Measurements from ENCODE around the gene PNPLA3.

The PNPLA3 gene

DNA sequence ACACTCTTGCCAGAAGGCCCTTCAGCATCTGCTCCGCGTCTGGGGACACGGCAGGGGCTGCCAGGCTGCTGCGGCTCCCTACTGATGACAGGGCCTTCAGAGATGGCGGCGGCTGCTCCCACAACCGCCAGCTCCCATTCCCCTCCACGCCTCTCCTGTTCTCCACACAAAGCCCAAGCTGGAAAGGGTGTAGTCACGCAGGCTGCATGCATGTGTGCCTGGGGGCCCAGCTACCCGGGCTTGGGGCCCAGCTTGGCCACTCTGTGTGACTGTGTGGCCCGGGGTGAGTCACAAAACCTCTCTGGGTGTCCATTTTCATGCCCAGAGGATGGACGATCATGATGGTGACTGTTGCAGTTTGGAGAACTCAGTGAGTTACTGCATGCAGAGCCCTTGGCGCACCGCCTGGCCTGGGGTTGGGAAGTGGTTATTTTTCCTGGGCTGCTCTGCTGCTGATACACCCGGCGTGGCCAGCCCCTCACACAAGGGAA is 68.8 kb downstream of the PNPLA3 start:
- no peak for DNase-seq (ENCODE audit: low spot score in 2 of 2)
- Histone ChIP-seq H3K4me1 (peaks cover 9% of the 10 kb centered on the region; the same call in 1 of the 2 replicates), H3K36me3 (replicated peaks) (peaks cover 55% of the 10 kb centered on the region), H3K4me3 (no peak overlapping the region), H3K27me3 (ENCODE audit: low read depth) (no peaks in the 10 kb centered on the region), H3K9me3 (no peaks in the 10 kb centered on the region)
- in situ Hi-C loops (cut with MboI; ENCODE audit: low sequenced_read_pairs), result no loop called here

DNA sequence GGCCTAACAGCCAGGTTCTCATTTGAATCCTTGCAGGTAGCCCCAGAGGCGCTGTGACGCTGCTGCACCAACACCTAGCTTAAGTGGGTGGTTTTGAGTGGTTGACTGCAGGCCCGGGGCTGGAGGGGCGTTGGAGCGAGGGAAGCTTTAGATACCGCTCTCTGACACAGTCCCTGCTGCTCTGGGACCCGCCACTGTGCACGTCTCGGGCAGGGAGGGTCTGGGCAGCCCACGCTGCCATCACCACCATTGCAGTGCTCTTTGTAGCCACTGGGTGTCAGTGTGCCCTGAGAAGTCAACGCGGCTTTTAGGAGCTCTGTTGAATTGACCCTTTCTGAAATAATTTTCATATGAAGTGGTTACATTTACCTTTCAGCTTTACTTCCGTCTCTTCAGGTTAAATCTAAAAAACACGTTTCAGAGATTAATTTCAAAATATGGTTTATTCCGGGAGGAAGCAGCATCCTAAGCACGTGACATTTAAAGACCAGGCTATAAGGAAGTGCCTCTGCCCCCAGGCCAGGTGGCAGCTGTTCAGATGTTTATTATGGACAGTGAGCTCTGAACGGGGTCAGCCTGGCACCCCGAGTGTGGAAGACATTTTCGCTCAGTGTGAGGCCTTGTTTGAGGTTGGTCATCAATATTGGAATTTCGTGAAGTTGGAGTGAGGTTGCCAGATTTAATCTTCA is 69.6 kb downstream of the PNPLA3 start:
- Histone ChIP-seq H3K36me3 (replicated peaks) (peaks cover 55% of the 10 kb centered on the region), H3K27me3 (ENCODE audit: low read depth) (no peaks in the 10 kb centered on the region), H3K4me3 (no peak overlapping the region), H3K4me1 (0 out of 2 replicates have a peak, but pooled peaks cover under 1% of the 10 kb centered on the region), H3K9me3 (no peaks in the 10 kb centered on the region)
- in situ Hi-C loops (cut with MboI; ENCODE audit: low sequenced_read_pairs), result no loop called here
- peak; percentile 46 to 76 for DNase-seq (ENCODE audit: low spot score in 2 of 2)

DNA sequence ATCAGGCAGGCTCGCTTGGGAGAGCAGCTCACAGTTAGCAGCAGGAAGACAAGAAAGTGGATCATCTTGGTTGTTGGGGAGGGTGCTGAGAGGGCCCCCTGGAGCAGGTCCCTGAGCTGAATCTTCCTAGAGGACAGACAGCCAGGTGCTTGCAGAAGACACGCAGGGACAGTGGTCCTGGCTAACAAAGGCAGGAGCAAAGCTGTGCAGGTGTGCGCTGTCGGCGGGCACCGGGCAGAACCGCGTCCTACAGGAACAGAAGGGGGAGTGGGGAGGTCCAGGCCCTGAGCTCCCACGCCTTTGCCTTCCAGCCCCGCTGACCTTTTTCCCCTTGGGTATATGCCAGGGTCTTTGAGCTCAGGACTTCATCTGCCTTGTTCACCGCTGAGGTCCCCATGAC is 70.4 kb downstream of the PNPLA3 start:
- Histone ChIP-seq H3K4me1 (no peaks in the 10 kb centered on the region), H3K4me3 (no peak overlapping the region), H3K9me3 (no peaks in the 10 kb centered on the region), H3K36me3 (replicated peaks) (peaks cover 55% of the 10 kb centered on the region), H3K27me3 (ENCODE audit: low read depth) (no peaks in the 10 kb centered on the region)
- in situ Hi-C loops (cut with MboI; ENCODE audit: low sequenced_read_pairs), result no loop called here
- DNase-seq (ENCODE audit: low spot score in 2 of 2), result no peak

DNA sequence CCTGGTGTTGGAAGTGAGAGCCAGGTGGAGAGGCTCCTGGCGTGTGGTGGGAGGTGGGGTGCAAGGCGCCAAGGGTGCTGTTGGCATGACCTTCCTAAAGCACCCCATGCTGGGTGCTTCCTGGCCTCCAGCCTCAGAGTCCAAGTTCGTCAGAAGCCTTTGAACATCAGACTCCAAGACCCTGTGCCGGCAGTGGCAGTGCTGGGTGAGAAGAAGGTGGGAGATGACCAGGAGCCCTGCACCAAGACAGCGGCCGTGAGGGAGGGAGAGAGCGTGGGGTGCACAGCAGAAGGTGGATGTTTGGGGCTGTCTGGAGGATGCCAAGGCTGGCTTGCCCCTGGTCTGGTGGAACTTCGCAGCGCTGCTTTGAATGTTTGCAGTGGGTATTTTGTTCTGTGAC is 70.8 kb downstream of the PNPLA3 start:
- H3K9me3 ChIP-seq, result no peaks in the 10 kb centered on the region
- in situ Hi-C loops (cut with MboI; ENCODE audit: low sequenced_read_pairs), result no loop called here
- peaks cover 55% of the 10 kb centered on the region for H3K36me3 ChIP-seq (replicated peaks)
- H3K4me3 ChIP-seq, result no peak overlapping the region
- no peak for DNase-seq (ENCODE audit: low spot score in 2 of 2)
- H3K27me3 ChIP-seq (ENCODE audit: low read depth), result no peaks in the 10 kb centered on the region
- H3K4me1 ChIP-seq, result no peaks in the 10 kb centered on the region

DNA sequence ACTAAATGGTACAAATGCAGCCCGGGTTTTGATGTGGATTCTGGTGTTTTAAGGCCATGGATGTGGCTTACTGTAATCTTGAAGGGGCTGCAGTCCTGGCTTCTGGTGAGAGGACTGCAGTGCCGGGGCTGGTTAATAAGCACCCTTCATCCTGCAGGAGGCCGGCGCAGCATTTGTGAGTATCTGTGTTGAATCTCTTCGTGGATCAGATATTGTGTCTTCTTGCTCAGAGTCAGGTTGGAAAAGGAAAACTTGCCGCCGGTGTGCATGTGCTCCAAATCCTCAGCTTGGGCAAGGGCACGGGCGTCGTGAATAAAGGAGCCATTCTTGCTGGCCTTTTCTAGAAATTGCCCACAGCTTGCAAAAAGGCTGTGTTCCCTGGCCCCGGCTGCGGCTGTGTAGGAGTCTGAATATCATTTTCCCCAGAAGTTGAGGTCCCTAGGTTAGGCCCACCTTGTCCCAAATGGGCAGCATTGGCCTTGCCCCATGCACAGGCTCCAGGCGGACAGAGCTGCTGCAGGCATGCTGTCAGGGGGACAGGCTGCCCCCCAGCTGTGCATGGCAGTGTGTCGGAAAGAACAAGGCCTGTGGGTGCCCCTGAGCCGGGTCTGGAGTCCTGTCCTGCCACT is 71.6 kb downstream of the PNPLA3 start:
- no peaks in the 10 kb centered on the region for H3K9me3 ChIP-seq
- DNase-seq (ENCODE audit: low spot score in 2 of 2), result no peak
- H3K27me3 ChIP-seq (ENCODE audit: low read depth), result no peaks in the 10 kb centered on the region
- H3K4me3 ChIP-seq, result no peak overlapping the region
- peaks cover 47% of the 10 kb centered on the region for H3K36me3 ChIP-seq (replicated peaks)
- in situ Hi-C loops (cut with MboI; ENCODE audit: low sequenced_read_pairs), result loop anchor here (5.0 kb wide), 1 partner anchor 632 kb away; no protein-coding TSS in a partner anchor
- no peaks in the 10 kb centered on the region for H3K4me1 ChIP-seq

DNA sequence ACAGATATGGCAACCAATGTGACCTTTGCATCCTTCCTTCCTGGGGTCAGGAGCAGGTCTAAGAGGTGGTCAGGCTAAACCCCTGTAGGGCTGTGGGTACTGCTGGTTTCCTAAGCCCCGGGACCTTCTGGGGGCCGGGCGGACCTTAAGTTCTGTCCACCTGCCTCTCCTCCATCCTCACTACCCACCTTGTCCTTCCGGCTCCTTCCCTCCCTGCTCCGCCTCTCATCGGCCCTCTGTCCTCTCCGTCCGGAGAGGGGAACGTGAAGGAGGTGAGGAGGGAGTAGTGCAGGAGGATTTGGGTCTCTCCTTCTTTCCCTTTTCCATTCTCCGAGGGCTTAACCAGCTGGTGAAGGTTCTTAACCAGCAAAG is 72.2 kb downstream of the PNPLA3 start:
- in situ Hi-C loops (cut with MboI; ENCODE audit: low sequenced_read_pairs), result loop anchor here (5.0 kb wide), 1 partner anchor 632 kb away; no protein-coding TSS in a partner anchor
- peaks cover 46% of the 10 kb centered on the region for H3K36me3 ChIP-seq (replicated peaks)
- no peaks in the 10 kb centered on the region for H3K27me3 ChIP-seq (ENCODE audit: low read depth)
- no peaks in the 10 kb centered on the region for H3K4me1 ChIP-seq
- H3K4me3 ChIP-seq, result no peak overlapping the region
- no peaks in the 10 kb centered on the region for H3K9me3 ChIP-seq
- no peak for DNase-seq (ENCODE audit: low spot score in 2 of 2)

DNA sequence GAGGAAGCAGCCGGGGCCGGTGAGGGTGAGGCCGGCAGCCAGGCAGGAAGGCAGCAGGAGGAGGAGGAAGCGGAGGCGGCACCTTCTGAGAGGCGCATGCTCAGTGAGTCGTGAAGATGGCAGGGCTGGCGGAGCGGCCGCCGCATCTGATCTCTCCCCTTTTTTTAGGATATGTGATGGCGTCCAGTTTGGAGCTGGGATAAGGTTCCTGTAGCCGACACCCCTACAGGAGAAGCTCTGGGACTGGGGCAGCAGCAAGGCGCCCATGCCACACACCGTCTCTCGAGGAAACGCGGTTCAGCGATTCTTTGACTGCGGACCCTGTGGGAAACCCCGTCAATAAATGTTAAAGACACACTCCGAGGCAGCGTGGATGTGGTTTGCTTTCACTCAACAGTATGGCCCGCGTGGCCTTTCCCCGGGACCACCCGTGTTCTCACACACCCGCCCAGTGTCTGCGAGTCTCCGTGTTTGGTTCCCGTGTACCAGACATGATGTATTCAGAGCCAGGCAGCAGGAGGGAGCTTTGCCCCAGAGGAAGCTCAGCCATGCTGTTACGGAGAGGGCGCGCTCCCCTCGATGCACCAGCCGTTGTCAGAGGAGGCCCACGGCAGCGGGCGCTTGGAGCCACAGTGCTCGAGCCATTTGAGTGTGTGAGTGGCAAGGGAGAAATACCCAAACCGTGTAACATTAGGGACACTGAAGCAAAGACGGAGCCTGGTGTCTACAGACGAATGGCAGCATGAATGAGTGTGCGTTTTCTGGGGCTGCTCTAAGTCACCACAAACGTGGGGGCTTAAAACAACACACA is 72.8 kb downstream of the PNPLA3 start:
- no peaks in the 10 kb centered on the region for H3K9me3 ChIP-seq
- H3K27me3 ChIP-seq (ENCODE audit: low read depth), result no peaks in the 10 kb centered on the region
- H3K4me3 ChIP-seq, result no peak overlapping the region
- no peak for DNase-seq (ENCODE audit: low spot score in 2 of 2)
- in situ Hi-C loops (cut with MboI; ENCODE audit: low sequenced_read_pairs), result loop anchor here (5.0 kb wide), 1 partner anchor 631 kb away; no protein-coding TSS in a partner anchor
- H3K36me3 ChIP-seq (replicated peaks), result peaks cover 46% of the 10 kb centered on the region
- no peaks in the 10 kb centered on the region for H3K4me1 ChIP-seq

DNA sequence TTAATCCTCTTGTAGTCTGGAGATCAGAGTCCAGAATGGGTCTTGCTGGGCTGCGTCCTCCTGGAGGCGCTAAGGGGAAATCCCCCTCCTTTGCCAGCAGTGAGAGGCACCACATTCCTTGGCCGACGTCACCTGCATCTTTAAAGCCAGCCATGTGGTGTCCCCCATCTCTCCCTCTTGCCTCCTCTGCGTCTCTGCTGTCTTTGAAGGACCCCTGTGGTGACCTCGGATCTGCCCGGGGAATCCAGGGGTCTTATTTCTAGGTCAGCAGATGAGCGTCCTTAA is 73.3 kb downstream of the PNPLA3 start:
- Histone ChIP-seq H3K4me1 (no peaks in the 10 kb centered on the region), H3K36me3 (replicated peaks) (peaks cover 42% of the 10 kb centered on the region)
- in situ Hi-C loops (cut with MboI; ENCODE audit: low sequenced_read_pairs), result loop anchor here (5.0 kb wide), 1 partner anchor 630 kb away; no protein-coding TSS in a partner anchor

More for the DNA sequence above, 73.3 kb downstream of the PNPLA3 start:
- DNase-seq (ENCODE audit: low spot score in 2 of 2), result no peak
- Histone ChIP-seq H3K4me3 (no peak overlapping the region), H3K9me3 (no peaks in the 10 kb centered on the region), H3K27me3 (ENCODE audit: low read depth) (no peaks in the 10 kb centered on the region)
